Prostate gland (tissue), 2 donors: ENCODE measurements around the gene EPHB2. TPM values are rescaled to one million over a fixed set of nuclear protein-coding genes. Genes with fewer than 3 reads are reported as not detected.

ENCODE experiments used
- DNase-seq: peaks from one replicate; pipeline ENCODE4 v3.0.0-alpha.2; 2019; ENCODE audit warnings: low spot score
- H3K27ac ChIP-seq, 2 donors: fragments of 200-600 bp; sonication (generic); 2 replicates each; pipeline ENCODE4 v1.5.1; 2017 to 2019
- H3K27me3 ChIP-seq: fragments of 200-600 bp; sonication (generic); replicated peaks from 2 replicates; pipeline ENCODE4 v1.5.1; 2019; ENCODE audit not compliant: insufficient read depth
- H3K36me3 ChIP-seq, 2 donors: fragments of 200-600 bp; sonication (generic); 1 replicate in 1 of 2; 2 replicates in 1 of 2; pipeline versions ENCODE4 v1.5.1 to v1.8.1; 2017 to 2019
- H3K4me1 ChIP-seq: fragments of 200-600 bp; sonication (generic); replicated peaks from 2 replicates; pipeline ENCODE4 v1.5.1; 2019
- H3K4me3 ChIP-seq, 2 donors: fragments of 200-600 bp; sonication (generic); 2 replicates each; pipeline ENCODE4 v1.5.1; 2017 to 2019
- H3K9me3 ChIP-seq: fragments of 200-600 bp; sonication (generic); 2 replicates; pipeline ENCODE4 v1.5.1; 2017
- CTCF ChIP-seq, 4 experiments: fragments of 200-600 bp in 2 of 4; fragments of 450-650 bp in 2 of 4; sonication (generic) in 2 of 4; IDR thresholded peaks; 1 replicate in 3 of 4; 2 replicates in 1 of 4; pipeline ENCODE4 v1.5.1; 2016 to 2019; ENCODE audit warnings: antibody characterized with exemption in 4 of 4, mild to moderate bottlenecking in 2 of 4, moderate library complexity in 2 of 4
- POLR2A ChIP-seq: fragments of 450-650 bp; IDR thresholded peaks from one replicate; pipeline ENCODE4 v1.6.1; 2016; ENCODE audit warnings: antibody characterized with exemption, mild to moderate bottlenecking
- POLR2AphosphoS5 ChIP-seq: sonication (generic); formaldehyde crosslinking; IDR thresholded peaks from one replicate; pipeline ENCODE4 v1.6.1; 2017; ENCODE audit warnings: antibody characterized with exemption
- WGBS: methylation state at CpG from one replicate; pipeline ENCODE4 v1.1.5; 2018; 5-methylcytosine and 5-hydroxymethylcytosine counted together
- intact Hi-C: fragments of 100-400 bp; cut with DNase I; formaldehyde crosslinking; loops from one replicate; pipeline ENCODE4 v1.14.2; 2022
- total RNA-seq, 2 donors: library from RNA; depleted of rRNA; stranded (reverse); fragments of >200 nt; gene quantifications; one replicate each; pipeline ENCODE4 v1.1.0, GENCODE V29; 2016

EPHB2 gene
- 1 to 10 TPM; 6.4 to 7.4 TPM for total RNA-seq

- no peaks in the 10 kb centered on the region for H3K9me3 ChIP-seq
- WGBS: 0% methylated on average over 1 of the region's 55 CpGs
- peak within 1 kb of the TSS; percentile 33 to 39 for H3K4me3 ChIP-seq
- TF ChIP-seq CTCF (IDR thresholded peaks at IDR 0.05) (no peak), POLR2A (no peak), POLR2AphosphoS5 (no peak)
- no peak within 1 kb of the TSS for H3K27ac ChIP-seq
- H3K36me3 ChIP-seq: no peaks in the 10 kb centered on the region
- H3K4me1 ChIP-seq: no peaks in the 10 kb centered on the region
- intact Hi-C loops: no loop called here
- no peaks in the 10 kb centered on the region for H3K27me3 ChIP-seq
- peak; percentile 12 for DNase-seq
These were observed at the start of gene EPHB2 for GRCh38 chr1:22710701-22711049. EPHB2 (plus strand) TSS chr1:22710839; CDS start chr1:22710983, 144 bp downstream.

GRCh38 chr1:22661880-22662279 lies 48.8 kb upstream of the EPHB2 start:
- H3K4me1 ChIP-seq: no peaks in the 10 kb centered on the region
- H3K4me3 ChIP-seq: no peak overlapping the region
- no peak for TF ChIP-seq POLR2AphosphoS5
- no peak for TF ChIP-seq CTCF (IDR thresholded peaks at IDR 0.05)
- no peak for TF ChIP-seq POLR2A
- H3K27ac ChIP-seq: no peak overlapping the region
- no peaks in the 10 kb centered on the region for H3K36me3 ChIP-seq
- no peaks in the 10 kb centered on the region for H3K27me3 ChIP-seq
- WGBS: 91% methylated on average over 2 of the region's 2 CpGs
- H3K9me3 ChIP-seq: no peaks in the 10 kb centered on the region
- intact Hi-C loops: no loop called here
- no peak for DNase-seq

GRCh38 chr1:22662318-22662717 lies 48.3 kb upstream of the EPHB2 start:
- WGBS: 70% methylated on average over 5 of the region's 5 CpGs
- intact Hi-C loops: no loop called here
- Histone ChIP-seq H3K36me3 (no peaks in the 10 kb centered on the region), H3K9me3 (no peaks in the 10 kb centered on the region), H3K4me3 (no peak overlapping the region), H3K4me1 (no peaks in the 10 kb centered on the region), H3K27me3 (no peaks in the 10 kb centered on the region), H3K27ac (no peak overlapping the region)
- no peak for DNase-seq
- no peak for TF ChIP-seq POLR2A
- no peak for TF ChIP-seq POLR2AphosphoS5
- TF ChIP-seq CTCF (IDR thresholded peaks at IDR 0.05): no peak

GRCh38 chr1:22662986-22663408 lies 47.6 kb upstream of the EPHB2 start:
- Histone ChIP-seq H3K27ac (no peak overlapping the region), H3K4me1 (no peaks in the 10 kb centered on the region), H3K27me3 (no peaks in the 10 kb centered on the region), H3K36me3 (no peaks in the 10 kb centered on the region), H3K4me3 (no peak overlapping the region), H3K9me3 (no peaks in the 10 kb centered on the region)
- 86% methylated on average over 8 of the region's 8 CpGs for WGBS
- intact Hi-C loops: no loop called here
- TF ChIP-seq CTCF (IDR thresholded peaks at IDR 0.05) (no peak), POLR2AphosphoS5 (no peak), POLR2A (no peak)
- no peak for DNase-seq

GRCh38 chr1:22665752-22666151 lies 44.9 kb upstream of the EPHB2 start:
- no peak overlapping the region for H3K27ac ChIP-seq
- no peaks in the 10 kb centered on the region for H3K4me1 ChIP-seq
- WGBS: 34% methylated on average over 7 of the region's 7 CpGs
- TF ChIP-seq POLR2AphosphoS5: no peak
- no peak for TF ChIP-seq POLR2A
- TF ChIP-seq CTCF (IDR thresholded peaks at IDR 0.05): peak in 2 of 4 experiments; percentile 38 to 57
- intact Hi-C loops: no loop called here
- H3K9me3 ChIP-seq: no peaks in the 10 kb centered on the region
- no peak for DNase-seq
- H3K27me3 ChIP-seq: no peaks in the 10 kb centered on the region
- no peak overlapping the region for H3K4me3 ChIP-seq
- no peaks in the 10 kb centered on the region for H3K36me3 ChIP-seq
